Stimulated activated CD8-positive, alpha-beta memory T cell treated with anti-CD3 and anti-CD28 coated beads, Interleukin-4, amount 100 ng/mL, for 24 hours (primary cell): ENCODE data around the gene RBMS1.

Source experiments
- DNase-seq: peaks from one replicate; pipeline ENCODE4 v3.0.0-alpha.2; 2020; ENCODE audit warnings: low read depth

The RBMS1 gene

DNA sequence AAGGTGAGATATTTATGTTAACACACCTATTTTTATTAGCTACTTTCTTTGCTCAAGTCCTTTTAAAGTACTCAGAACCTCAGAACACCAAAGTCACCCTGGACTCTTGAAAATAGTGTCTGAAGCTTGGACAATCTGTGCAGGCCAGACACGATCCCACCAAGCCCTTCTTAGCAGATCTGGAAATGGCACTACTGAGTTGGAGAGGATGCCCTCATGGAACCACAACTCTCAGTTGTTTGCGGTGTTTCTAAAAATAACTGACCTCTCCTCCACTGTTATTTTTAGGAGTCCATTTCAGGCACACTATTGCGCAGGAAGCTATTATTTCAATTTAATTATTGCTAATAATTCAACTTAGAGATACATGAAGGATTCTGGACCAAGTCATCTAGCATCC lies 190.1 kb downstream of the RBMS1 start:
- no peak for DNase-seq

DNA sequence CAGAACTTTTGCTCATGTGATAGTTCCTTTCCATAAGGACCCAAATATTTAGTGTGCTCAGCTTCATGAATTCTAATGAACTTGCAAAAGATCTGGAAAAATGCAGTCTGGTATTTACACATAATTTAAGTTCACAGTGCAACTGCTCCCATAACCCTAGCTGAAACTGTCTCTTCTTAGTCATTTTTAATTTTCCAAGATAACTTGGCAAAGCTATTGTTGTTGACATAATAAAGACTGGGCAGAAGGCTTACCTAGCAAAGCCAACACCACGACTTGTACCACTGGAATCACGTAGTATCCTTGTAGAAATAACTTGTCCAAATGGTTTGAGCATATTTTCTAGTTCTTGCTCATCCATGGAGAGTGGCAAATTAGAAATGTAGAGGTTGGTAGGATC lies 190.5 kb downstream of the RBMS1 start:
- DNase-seq: no peak

DNA sequence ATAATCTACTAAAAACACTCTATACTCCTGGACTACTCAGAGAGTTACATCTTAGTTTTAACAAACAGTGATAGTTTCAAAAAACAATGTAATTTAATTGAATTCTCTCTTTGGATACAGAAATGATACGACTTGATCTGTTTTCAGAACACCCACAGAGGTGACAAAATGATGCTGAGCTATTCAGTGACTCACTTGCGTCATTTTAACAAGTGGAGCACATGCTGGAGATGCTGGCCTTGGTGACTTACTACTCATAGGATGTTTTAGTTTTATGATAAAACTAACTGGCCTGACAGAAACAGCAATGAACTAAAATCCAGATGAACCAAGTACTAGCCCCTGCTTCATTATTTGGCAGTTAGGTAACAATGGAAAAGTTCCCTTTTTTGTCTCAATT lies 192.2 kb downstream of the RBMS1 start:
- DNase-seq: no peak

DNA sequence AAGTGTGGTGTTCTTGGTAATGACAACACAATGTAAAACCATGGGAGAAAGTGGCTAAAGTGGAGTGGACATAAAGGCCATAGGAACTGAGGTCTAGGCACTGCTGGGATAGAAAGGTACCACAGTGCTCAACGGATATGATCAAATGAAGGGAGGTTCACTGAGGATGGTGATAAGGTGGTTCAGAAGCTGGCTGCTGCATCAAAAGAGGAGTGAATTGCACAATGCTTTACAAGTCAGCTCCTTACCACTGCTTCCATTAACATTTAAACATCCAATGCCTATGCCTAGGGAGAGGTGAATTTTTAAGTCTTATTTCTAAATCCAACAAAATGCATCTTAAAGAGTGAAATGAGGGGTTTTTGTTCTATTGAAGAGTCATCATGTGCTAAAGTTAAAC lies 193.4 kb downstream of the RBMS1 start:
- no peak for DNase-seq

DNA sequence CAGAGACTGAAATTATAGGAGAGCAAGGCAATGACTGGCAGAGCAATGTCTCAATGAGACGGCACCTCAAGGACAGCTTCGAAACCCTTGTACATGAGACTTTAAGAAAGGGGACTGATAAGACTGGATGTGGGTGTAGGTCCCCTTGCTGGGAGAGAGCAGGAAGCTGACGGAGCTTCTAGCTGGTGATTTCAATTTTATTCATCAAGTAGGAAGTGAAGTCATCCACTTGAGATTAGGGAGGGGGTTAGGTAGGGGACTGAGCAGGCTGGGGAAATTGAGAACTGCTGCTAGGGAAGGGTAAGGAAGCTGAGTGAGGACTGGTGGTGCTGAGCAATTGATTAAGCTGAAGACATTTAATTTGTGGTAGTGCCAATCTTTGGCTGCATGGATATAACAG lies 194.1 kb downstream of the RBMS1 start:
- no peak for DNase-seq

DNA sequence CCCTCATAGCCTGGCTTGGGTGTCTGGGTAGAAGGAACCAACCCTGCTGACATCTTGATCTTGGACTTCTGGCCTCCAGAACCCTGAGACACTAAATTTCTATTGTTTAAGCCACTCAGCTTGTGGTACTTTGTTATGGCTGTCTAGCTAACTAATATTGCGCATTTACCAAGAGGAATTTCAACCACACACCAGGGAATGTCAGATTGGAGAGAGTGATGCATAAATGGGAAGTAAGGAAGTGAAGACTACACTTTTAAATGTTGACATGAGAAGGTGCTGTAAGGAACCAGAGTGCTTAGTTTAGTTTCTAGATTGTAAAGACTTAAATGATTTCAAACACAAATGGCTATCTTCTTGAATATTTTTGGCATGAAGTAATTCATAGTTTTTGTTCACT lies 194.6 kb downstream of the RBMS1 start:
- no peak for DNase-seq

DNA sequence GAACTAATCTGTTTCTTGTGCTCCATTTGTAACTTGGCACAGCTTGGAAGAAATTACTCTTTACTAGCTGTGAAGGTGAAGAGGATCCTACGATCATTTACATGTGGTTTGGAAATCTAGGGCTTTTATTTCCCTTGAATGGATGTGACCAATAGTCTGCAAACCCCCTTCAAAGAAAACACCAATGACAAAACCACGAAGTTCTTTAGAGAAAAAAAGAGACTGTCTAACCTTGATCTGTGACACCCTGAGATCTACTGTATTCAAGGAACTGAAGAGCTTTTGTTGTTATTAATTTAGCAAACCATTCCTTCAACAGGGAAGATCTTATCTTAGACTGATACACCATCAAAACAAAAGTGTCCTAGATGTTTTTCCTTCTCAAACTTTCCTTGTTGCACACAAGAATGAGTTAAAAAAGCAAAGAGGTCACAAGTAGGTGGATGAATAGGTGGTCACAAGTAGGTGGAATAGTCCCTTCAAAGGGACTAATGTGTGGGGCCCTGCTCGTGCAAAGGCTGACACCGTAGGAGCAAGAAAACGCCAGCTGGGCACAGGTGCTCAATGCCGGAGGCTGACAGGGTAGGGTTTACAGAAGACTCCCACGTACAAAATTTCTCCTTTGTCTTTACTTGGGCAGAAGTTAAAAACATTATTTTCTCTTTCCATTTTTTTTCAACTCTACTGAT lies 197.9 kb downstream of the RBMS1 start:
- DNase-seq: no peak

DNA sequence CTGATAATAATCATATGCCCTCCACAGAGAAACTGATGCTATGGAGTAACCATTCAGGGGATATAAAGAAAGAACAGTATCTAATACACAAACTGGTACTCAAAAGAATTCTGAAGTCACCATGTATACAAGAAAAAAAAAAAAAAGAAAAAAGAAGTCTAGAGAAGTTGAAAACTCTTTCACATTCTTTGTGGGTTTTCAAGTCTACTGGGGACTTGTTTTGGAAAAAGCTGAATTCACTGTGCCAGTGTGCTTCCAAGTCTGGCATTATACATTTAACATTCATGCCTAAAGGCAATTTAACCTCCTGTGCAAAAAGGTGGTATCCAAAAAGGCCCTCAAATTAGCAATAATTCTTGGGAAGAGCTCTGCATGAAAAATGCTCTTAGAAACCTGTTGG lies 198.7 kb downstream of the RBMS1 start:
- DNase-seq: no peak

DNA sequence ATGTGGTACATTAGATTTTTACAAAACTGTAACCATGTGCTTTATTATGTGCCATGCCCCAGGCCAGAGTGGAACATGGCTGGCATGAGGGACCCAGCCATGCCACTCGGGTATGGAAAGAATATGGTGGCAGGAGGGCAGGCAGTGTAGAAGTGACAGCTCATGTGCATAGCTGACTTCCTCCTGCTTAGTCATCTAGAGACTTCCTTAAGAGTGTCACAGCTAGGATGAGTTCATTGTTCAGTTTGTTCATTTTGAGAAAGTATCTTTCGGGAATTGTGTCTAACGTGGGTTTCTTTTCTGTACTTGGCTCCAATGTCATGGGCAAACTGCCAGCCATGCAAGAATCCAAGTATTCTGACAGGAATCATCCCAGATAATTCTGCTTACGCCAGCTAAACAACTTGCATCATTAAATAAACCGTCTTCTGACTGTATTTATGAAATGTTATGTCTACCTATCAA lies 199.2 kb downstream of the RBMS1 start:
- DNase-seq: no peak

DNA sequence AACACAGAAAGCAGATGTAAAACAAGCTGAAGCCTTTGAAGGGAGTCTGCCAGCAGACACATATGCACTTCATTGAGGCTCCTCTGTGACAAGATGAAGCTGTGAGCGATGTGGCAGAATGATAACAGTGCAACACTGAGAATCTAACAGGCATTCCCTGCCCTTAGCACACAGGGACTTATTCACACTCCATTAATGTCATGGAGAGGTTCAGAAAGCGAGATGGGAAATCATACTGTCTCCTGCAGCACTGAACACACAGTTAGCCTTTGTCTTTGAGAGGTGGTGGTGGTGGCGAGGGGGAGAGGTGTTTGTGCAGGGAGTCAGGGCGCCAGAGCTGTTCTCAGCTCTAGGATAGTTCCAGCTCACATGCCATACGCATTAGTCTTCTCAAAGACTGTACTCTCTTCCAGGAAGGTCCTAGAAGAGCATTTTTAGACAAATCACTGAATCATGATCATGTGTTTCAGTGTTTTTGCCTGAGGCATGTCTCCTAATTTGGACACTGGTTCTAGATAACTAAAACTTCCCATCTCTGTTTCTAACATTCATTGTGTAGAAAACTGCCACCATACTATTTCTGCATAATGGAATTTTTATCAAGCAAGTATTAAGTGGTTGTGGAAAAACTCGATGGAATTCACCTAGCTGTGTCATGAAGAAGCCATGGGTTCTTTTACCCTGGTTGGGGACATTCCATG lies 200.1 kb downstream of the RBMS1 start:
- DNase-seq: no peak

DNA sequence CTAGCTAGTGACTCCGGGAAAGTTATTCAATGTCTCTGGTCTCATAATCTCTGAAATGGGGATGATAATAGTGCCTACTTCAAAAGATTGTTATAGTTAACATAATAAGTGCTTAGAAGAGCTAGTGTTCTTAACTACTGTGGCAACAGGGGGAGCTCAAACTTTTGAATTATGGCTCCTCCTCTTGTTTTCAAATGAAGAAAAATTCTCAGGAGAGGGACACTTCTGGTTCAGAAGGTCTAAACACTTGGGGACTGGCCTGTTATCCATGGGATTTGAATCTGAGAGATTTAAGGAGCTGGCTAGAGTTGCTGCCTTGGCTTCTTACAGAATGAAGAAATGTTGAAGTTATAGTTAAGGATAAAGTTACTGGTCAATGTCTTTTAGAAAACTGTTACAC lies 201.4 kb downstream of the RBMS1 start:
- DNase-seq: no peak

DNA sequence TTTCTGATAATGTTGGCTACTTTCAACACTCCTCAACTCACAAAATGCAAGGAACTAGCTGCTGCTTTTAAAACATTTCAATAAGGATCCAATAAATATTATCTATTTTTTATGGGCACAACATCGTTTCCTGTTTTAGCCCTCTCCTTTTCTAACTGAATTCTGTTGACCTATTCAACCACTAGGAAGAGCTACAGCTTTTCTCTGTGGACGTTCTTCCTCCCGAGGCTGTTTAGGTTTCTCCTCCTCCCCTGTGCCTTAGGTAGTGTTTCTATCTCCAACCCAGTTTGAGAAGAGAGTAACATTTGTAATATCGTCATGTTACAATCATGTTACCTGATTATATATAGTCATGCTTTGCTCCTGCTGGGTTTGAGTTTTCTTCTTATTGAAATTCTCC lies 202.2 kb downstream of the RBMS1 start:
- DNase-seq: no peak

DNA sequence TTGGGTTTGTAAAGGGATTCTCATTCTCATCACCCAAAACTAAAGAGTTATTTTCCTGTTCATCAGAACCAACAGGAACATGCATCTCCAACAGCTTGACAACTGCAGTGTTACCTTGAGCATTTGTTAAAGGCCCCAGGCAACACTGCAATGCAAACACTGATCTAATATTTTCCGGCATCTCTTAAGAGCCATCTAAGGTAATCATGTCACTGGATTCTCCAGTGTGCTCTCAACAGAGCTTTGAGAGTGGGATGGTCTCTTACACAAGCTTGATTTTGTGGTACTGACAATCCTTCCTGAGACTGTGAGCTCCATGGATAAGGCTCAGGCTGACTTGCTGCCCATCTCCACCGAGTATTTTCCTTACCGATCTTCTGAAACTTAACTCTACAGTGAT lies 203.0 kb downstream of the RBMS1 start:
- no peak for DNase-seq

DNA sequence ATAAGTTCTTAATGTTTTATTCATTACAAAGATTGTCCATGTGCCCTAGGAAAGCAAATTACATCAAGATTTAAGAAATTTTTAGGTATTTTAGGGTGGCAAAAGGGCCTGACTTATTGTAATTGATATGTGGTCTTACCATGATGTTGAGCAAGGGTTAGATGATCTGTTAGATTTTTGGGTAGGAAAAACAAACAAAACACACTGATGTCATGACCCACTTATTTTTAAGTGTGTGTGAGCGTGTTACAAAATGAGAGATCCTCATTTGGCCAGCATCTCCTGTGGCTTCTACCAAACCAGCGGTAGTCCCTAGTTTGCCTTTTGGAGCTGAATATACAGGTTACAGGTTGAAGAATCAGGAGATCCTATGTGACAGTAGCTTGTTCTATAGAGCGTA lies 203.8 kb downstream of the RBMS1 start:
- no peak for DNase-seq

DNA sequence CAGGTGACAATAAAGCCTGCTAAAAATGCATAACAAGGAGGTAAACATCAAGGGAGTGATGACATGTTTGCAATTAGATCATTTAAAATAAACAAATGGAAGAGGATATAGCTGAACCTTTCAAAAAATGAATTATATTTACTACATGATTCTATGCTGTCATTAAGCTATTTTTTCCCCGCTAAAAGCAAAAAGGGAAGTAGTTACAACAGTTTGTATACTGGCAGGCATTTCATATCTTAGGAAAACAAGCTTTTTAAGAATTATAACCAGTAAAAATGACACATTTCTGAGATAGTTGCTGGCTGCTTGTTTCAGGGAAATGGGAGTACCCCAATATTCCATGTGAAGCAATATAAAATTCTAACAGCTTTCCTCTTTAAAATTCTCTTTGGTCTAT lies 204.5 kb downstream of the RBMS1 start:
- DNase-seq: no peak

DNA sequence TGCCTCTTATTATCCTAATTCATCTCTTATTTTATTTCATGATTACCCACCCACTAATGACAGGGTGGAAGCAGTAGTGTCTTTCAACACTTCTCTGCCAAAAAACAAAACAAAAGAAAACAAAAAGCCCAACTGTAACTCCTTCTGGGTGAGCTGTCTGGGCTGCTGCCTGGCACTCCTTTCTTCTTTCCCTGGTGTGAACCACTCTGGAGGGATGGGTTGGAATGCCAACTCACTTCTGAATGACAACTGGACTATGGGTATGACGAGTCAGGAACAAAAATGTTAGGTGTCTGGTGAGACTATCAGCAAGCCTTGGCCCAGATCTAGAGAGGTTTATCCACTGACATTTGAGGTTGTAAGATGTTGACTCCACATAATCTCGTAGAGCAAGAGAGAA lies 205.3 kb downstream of the RBMS1 start:
- no peak for DNase-seq

DNA sequence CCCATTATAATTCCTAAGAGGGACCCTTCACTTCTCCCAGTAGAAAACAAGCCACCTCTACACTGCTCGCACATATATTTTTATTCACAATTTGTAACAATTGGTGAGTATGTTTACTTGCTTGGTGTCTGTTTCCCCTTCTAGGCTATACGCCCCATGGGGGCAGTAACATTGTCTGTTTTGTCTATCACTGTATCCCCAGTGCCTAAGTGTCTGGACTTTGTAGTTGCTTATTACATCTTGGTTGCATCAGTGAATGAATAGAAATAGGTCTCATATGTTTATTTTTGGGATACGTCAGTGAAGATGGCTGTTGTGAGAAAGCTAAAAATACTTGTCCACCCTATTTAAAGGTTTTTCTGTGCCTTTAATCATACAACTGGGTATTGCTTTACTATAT lies 206.1 kb downstream of the RBMS1 start:
- DNase-seq: no peak

DNA sequence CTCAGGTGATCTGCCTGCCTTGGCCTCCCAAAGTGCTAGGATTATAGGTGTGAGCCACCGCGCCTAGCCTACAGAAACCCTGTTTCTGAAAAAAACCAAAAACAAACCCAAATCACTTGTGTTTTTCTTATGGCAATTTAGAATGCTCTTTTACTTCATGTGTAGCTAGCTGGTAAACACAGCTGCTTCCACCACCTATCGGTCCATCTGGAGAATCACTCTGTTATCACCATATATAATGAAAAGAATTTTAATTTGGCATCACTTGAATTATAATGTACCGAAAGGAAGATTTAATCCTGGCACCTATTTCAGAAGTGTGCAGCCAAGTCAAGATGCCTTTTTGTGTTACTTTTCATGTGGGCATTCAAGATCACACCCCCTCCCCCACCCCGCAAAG lies 207.1 kb downstream of the RBMS1 start:
- no peak for DNase-seq

DNA sequence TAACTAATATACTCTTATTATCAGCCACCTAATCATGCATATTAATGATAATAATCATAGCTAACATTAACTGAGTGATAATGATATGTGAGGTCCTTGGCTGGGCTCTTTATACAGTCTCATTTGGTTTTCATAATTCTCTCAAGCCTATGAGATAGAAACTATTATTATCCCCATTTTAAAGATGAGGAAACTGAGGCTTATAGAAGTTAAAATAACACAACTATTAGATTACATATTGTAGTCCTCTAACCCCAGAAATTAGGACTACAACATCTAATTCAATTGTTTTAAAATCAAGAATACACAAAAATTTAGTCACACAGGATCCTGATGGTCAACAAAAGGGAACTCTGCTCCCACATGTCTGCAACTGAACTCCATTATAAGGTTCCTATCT lies 209.9 kb downstream of the RBMS1 start:
- DNase-seq: no peak

DNA sequence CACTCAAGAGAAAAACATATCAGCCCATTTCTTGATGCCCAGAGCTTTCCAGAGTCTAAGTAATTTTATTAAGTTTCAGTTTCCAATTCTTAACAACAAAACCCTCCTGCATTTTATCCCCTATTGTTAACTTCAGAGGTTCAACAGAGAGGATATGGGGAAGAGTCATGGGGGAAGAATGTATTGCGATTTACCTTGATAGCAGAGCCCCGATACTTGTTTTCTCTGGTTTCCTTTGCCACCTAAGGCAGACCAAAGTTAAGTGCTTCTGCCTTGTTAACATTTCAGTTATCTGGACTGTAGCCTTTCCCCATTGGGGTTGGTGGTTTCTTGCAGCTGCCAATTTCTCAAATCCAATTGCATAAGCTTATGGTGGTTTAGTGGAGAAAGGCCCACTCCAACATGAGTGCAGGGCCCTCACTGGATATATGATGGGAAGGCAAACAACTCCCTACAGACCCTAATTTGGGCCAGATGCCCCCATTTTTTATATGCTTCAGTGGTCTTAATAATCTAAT lies 211.5 kb downstream of the RBMS1 start:
- DNase-seq: no peak

DNA sequence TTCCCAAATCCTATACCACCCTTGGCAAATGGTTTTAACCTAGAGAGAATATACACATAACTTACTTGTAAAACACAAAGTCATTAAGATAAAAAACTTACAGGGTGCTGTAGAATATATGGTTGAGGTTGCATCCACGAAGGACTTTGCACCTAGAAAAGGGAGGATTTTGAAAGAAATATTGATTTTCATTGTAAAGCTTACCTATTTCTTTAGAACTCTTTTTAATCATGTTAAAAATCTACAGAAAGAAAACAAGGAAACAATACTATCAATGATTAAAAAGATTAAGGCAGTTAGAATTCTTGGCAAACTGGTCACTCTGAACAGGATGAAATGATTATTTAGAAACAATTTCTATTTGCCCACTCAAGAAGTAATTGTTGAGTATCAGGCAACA lies 212.4 kb downstream of the RBMS1 start:
- no peak for DNase-seq

DNA sequence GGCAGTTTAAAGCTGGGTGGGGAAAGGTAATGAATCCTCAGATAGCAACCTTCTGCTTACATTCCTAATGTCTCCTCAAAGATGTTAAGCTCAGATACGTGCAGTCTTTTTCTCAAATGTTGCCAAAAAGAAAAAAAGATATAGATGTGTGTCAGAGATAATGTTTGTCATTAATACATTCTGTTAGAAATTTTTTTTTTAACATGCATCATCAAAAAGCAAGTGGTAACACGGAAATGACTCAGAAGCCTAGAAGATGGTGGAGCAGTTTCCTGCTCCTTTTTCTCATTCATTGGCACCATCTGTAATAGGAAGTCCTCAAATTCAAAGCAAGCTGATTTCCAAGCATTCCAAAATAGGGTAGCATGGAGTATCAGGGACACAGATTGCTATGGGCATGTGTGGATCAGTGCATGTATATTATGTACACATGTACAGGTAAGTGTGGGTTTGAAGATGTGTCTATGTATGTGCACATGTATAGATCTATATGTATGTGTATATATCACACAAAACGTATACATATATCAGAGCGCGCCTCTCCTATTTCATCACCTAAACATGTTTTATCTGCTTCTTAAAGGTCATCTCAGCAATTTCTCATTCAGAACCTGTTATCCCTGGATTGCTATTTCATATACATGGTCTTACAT lies 213.7 kb downstream of the RBMS1 start:
- DNase-seq: no peak

DNA sequence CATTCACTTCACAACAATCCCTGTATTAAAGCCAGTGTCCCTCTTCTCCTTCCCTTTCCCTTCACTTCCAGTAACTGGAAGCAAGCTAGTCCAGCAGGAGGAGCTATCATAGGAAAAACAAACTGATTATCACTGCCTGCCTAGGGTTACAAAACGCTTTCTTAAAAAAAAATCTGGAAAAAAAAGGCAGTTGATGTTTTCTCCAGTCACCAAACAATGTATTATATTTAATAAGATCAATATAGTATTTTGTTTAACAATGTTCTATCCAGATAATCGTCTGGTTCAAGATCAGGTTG lies 214.8 kb downstream of the RBMS1 start:
- no peak for DNase-seq
